ENCODE results near the gene FCHSD2. TPM values are rescaled to one million over a fixed set of nuclear protein-coding genes. Genes with fewer than 3 reads are reported as not detected.

Gene FCHSD2
- total and polyA plus RNA-seq, 2 of the 13 experiments (the other 11 are each of a cell fraction or from before 2014, with no cell fraction given) = 20.5 to 24.8 TPM

DNA sequence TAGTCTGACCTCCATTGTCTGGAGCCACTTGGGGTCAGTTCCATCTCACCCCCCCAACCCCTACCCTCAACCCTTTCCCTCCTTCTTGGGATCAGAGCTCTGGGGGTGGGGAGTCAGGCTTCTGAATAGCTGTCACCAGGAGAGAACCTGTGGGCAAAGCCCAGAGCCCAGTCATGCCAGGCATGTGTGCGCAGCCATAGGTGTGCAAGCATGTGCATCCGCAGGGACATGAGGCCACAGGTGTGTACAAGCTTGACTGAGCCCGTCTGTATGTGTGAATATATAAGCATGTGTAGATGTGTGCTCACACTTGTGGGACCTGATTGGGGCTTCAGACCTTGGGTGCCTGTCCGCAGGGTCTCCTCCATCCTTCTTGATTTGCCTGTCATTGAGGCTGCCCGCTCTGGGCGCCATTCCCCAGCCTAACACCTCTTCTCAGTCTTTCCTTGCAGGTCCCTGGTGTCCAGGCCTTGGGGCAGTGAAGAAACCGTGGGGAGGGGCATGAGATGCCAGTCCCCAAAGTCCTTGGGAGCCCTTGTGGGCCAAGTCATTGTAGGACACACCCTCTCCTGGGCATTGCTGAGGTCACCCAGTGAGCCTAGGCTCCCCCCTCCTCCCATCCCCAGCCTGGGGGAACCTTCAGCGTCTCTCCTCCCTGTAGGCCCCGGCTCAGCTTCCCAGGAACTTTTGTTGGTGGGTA, 318.9 kb downstream of the FCHSD2 start:
- no peaks in the 10 kb centered on the region; a peak in 1 of 5 replicates for H3K36me3 ChIP-seq (replicated peaks in 1 of 2; ENCODE audit: control insufficient read depth in 1 of 2, insufficient read depth in 2 of 2, low read length in 2 of 2)
- FAIRE-seq (no peak), ATAC-seq (0 out of 3 replicates have a peak, but pooled peaks have one; percentile 0), DNase-seq (ENCODE audit: low spot score) (no peak)
- H3K9ac ChIP-seq (ENCODE audit: insufficient read depth, low read depth, low read length) = no peak overlapping the region
- H2AFZ ChIP-seq (ENCODE audit: low read length) = no peak overlapping the region
- POLR2A ChIA-PET = no interaction called here
- no TSS peak for BruUV-seq (replicated peaks)
- no peaks in the 10 kb centered on the region for H3K79me2 ChIP-seq (ENCODE audit: insufficient read depth, low read length)
- no peaks in the 10 kb centered on the region for H4K20me1 ChIP-seq (ENCODE audit: insufficient read depth, low read length)
- CTCF ChIA-PET (ENCODE audit: low intra/inter-chr PET ratio, low total read pairs) = interaction anchor here (0.8 kb wide), 1 partner anchor 98 kb away, joined by 4 read pairs; no protein-coding TSS in a partner anchor
- peaks cover 18% of the 10 kb centered on the region for H3K4me1 ChIP-seq (ENCODE audit: insufficient read depth, low read length)
- H3K27me3 ChIP-seq (ENCODE audit: control insufficient read depth in 1 of 2, insufficient read depth in 2 of 2, low read length in 2 of 2) = no peaks in the 10 kb centered on the region
- no peak overlapping the region for H3K27ac ChIP-seq (ENCODE audit: extremely low read length, insufficient read depth, low read length)
- H3K4me3 ChIP-seq (replicated peaks in 1 of 3; ENCODE audit: insufficient read depth in 1 of 3, low read depth in 2 of 3, low read length in 3 of 3) = no peak overlapping the region
- WGBS (ENCODE audit: low lambda C conversion rate) = 100% methylated on average over 6 of the region's 9 CpGs
- no peak overlapping the region for H3K4me2 ChIP-seq (ENCODE audit: low read depth, low read length)
- intact Hi-C loops (cut with micrococcal nuclease; ENCODE audit: unreplicated experiment) (no loop called here), in situ Hi-C loops (cut with HindIII; ENCODE audit: extremely low pct_ligation_motif_present, low pct_unique_long_range_greater_than_20kb) (no loop called here)
- no peaks in the 10 kb centered on the region for H3K9me3 ChIP-seq (ENCODE audit: low read length)
- 0 out of 2 replicates have a peak, but pooled peaks have one; percentile 6 for TF ChIP-seq POLR2G (IDR thresholded peaks at IDR 0.05; ENCODE audit: low read depth, low read length)
- TF ChIP-seq ZNF839 (CRISPR knock-in tag; IDR thresholded peaks at IDR 0.05; ENCODE audit: borderline replicate concordance) = no peak
- TF ChIP-seq ZNF296 (CRISPR knock-in tag; conservative IDR thresholded peaks at IDR 0.05) = no peak
- peak in 1 of 2 experiments; percentile 44; a peak in 1 of 4 replicates for TF ChIP-seq POLR2A (IDR thresholded peaks at IDR 0.05; ENCODE audit: insufficient read depth in 1 of 2, low read depth in 2 of 2, low read length in 2 of 2)
- TF ChIP-seq, protein P1, sequence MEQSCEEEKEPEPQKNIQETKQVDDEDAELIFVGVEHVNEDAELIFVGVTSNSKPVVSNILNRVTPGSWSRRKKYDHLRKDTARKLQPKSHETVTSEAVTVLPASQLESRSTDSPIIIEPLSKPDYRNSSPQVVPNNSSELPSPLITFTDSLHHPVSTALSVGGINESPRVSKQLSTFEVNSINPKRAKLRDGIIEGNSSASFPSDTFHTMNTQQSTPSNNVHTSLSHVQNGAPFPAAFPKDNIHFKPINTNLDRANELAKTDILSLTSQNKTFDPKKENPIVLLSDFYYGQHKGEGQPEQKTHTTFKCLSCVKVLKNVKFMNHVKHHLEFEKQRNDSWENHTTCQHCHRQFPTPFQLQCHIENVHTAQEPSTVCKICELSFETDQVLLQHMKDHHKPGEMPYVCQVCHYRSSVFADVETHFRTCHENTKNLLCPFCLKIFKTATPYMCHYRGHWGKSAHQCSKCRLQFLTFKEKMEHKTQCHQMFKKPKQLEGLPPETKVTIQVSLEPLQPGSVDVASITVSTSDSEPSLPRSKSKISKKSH (CRISPR knock-in tag; IDR thresholded peaks at IDR 0.05; ENCODE audit: borderline replicate concordance) = no peak
- TF ChIP-seq RBM22 (optimal IDR thresholded peaks at IDR 0.05; ENCODE audit: low read length) = peak; percentile 14
